HepG2 (cell line): ENCODE results near the gene ZMYND10. TPM values are rescaled to one million over a fixed set of nuclear protein-coding genes. Genes with fewer than 3 reads are reported as not detected.

ENCODE experiments used
- ARNTL ChIP-seq: sonication (generic); formaldehyde crosslinking; IDR thresholded peaks from 2 replicates; pipeline ENCODE4 v1.4.0; 2020; ENCODE audit warnings: mild to moderate bottlenecking, missing genetic modification reagents
- DNMT1 ChIP-seq: sonication (generic); formaldehyde crosslinking; IDR thresholded peaks from 2 replicates; pipeline ENCODE4 v1.5.1; 2020; ENCODE audit warnings: mild to moderate bottlenecking, missing genetic modification reagents
- FIP1L1 ChIP-seq: fragments of 200-400 bp; formaldehyde crosslinking; IDR thresholded peaks from 2 replicates; pipeline ENCODE4 v1.6.1; 2018; ENCODE audit warnings: low read depth, mild to moderate bottlenecking, low read length, moderate library complexity, borderline replicate concordance; ENCODE audit not compliant: insufficient read depth
- FLYWCH1 ChIP-seq: sonication (generic); formaldehyde crosslinking; IDR thresholded peaks from 2 replicates; pipeline ENCODE4 v1.8.1; 2023; ENCODE audit warnings: mild to moderate bottlenecking, missing genetic modification reagents
- FOXP1 ChIP-seq, 2 experiments: fragments of 450-650 bp in 1 of 2; IDR thresholded peaks; 2 replicates each; pipeline ENCODE4 v1.6.1; 2017 to 2018; ENCODE audit warnings: antibody characterized with exemption in 1 of 2
- HNRNPL ChIP-seq: fragments of 200-400 bp; formaldehyde crosslinking; IDR thresholded peaks from 2 replicates; pipeline ENCODE4 v1.6.1; 2017; ENCODE audit warnings: mild to moderate bottlenecking, low read depth, low read length
- KAT2B ChIP-seq: fragments of 150-350 bp; IDR thresholded peaks from 2 replicates; pipeline ENCODE4 v1.6.1; 2014; ENCODE audit warnings: low read depth, low read length, borderline replicate concordance
- KDM6A ChIP-seq: IDR thresholded peaks from 2 replicates; pipeline ENCODE4 v1.6.1; 2016; ENCODE audit warnings: low read depth
- KLF13 ChIP-seq: sonication (generic); formaldehyde crosslinking; IDR thresholded peaks from 2 replicates; pipeline ENCODE4 v1.4.0; 2020; ENCODE audit warnings: mild to moderate bottlenecking, missing genetic modification reagents
- KMT2A ChIP-seq: sonication (generic); formaldehyde crosslinking; IDR thresholded peaks from 2 replicates; pipeline ENCODE4 v1.4.0; 2020; ENCODE audit warnings: missing genetic modification reagents
- PHF20 ChIP-seq: sonication (generic); formaldehyde crosslinking; IDR thresholded peaks from 2 replicates; pipeline ENCODE4 v1.5.0; 2020; ENCODE audit warnings: mild to moderate bottlenecking, missing genetic modification reagents
- PRDM10 ChIP-seq: sonication (generic); formaldehyde crosslinking; IDR thresholded peaks from 2 replicates; pipeline ENCODE4 v1.4.0; 2020; ENCODE audit warnings: low read depth, missing genetic modification reagents
- SAP130 ChIP-seq: IDR thresholded peaks from 2 replicates; pipeline ENCODE4 v1.6.1; 2016; ENCODE audit warnings: low read depth
- SNAPC2 ChIP-seq: sonication (generic); formaldehyde crosslinking; IDR thresholded peaks from 2 replicates; pipeline ENCODE4 v1.8.1; 2022; ENCODE audit warnings: mild to moderate bottlenecking, missing genetic modification reagents
- SRF ChIP-seq: IDR thresholded peaks from 2 replicates; pipeline ENCODE4 v1.6.1; 2011; ENCODE audit warnings: mild to moderate bottlenecking, low read depth, low read length, moderate library complexity
- USF2 ChIP-seq, 2 experiments: sonication (generic) in 1 of 2; formaldehyde crosslinking in 1 of 2; IDR thresholded peaks; 2 replicates each; pipeline versions ENCODE4 v1.5.1 to v1.6.1; 2011 to 2020; ENCODE audit warnings: borderline replicate concordance in 1 of 2, low read depth in 1 of 2, low read length in 1 of 2, mild to moderate bottlenecking in 1 of 2, missing genetic modification reagents in 1 of 2, moderate library complexity in 1 of 2
- YEATS4 ChIP-seq: sonication (generic); formaldehyde crosslinking; IDR thresholded peaks from 2 replicates; pipeline ENCODE4 v1.4.0; 2020; ENCODE audit warnings: missing genetic modification reagents, borderline replicate concordance
- ZFYVE20 ChIP-seq: sonication (generic); formaldehyde crosslinking; IDR thresholded peaks from 2 replicates; pipeline ENCODE4 v1.8.0; 2023; ENCODE audit warnings: low read depth, mild to moderate bottlenecking, moderate library complexity, missing genetic modification reagents, borderline replicate concordance
- ZNF10 ChIP-seq: sonication (generic); formaldehyde crosslinking; IDR thresholded peaks from 2 replicates; pipeline ENCODE4 v1.4.0; 2020; ENCODE audit warnings: mild to moderate bottlenecking, low read depth, missing genetic modification reagents, borderline replicate concordance
- ZNF121 ChIP-seq: sonication (generic); formaldehyde crosslinking; IDR thresholded peaks from 2 replicates; pipeline ENCODE4 v1.5.0; 2020; ENCODE audit warnings: mild to moderate bottlenecking, missing genetic modification reagents
- ZNF207 ChIP-seq: fragments of 450-650 bp; IDR thresholded peaks from 2 replicates; pipeline ENCODE4 v1.6.1; 2016; ENCODE audit warnings: antibody characterized with exemption, borderline replicate concordance
- ZNF264 ChIP-seq: sonication (generic); formaldehyde crosslinking; IDR thresholded peaks from 2 replicates; pipeline ENCODE4 v1.4.0; 2020; ENCODE audit warnings: missing genetic modification reagents
- ZNF670 ChIP-seq: sonication (generic); formaldehyde crosslinking; IDR thresholded peaks from 2 replicates; pipeline ENCODE4 v1.8.0; 2022; ENCODE audit warnings: mild to moderate bottlenecking, missing genetic modification reagents, borderline replicate concordance
- ZNF777 ChIP-seq: sonication (generic); formaldehyde crosslinking; IDR thresholded peaks from 2 replicates; pipeline ENCODE4 v1.4.0; 2020; ENCODE audit warnings: missing genetic modification reagents
- ZSCAN30 ChIP-seq: sonication (generic); formaldehyde crosslinking; IDR thresholded peaks from 2 replicates; pipeline ENCODE4 v1.5.0; 2020; ENCODE audit warnings: mild to moderate bottlenecking, missing genetic modification reagents
- polyA plus RNA-seq, 8 experiments: library from polyadenylated mRNA; depleted of rRNA in 3 of 8; stranded (reverse) in 7 of 8; unstranded in 1 of 8; fragments of >200 nt; fragmentation: Illumina TruSeq in 4 of 8; extraction: Trizol in 4 of 8; gene quantifications; 2 replicates each; pipeline versions ENCODE4 v1.2.1 to v1.2.3, GENCODE V29; 2011 to 2016; ENCODE audit warnings: low read depth in 4 of 8, missing spikeins in 1 of 8, mixed read lengths in 1 of 8; ENCODE audit not compliant: insufficient read depth in 1 of 8
- total RNA-seq, 5 experiments: library from RNA; depleted of rRNA; stranded (reverse); fragments of >200 nt; fragmentation: Illumina TruSeq; extraction: Trizol; gene quantifications; 2 replicates each; pipeline ENCODE4 v1.2.3, GENCODE V29; 2016; ENCODE audit warnings: low read depth in 1 of 5

Gene ZMYND10
- total and polyA plus RNA-seq, 2 of the 13 experiments (the other 11 are each of a cell fraction or from before 2014, with no cell fraction given), result 0.60 to 0.74 TPM

GRCh38 chr3:50302095-50303012, 43.2 kb downstream of the ZMYND10 start (continued):
- TF ChIP-seq KAT2B (no peak), ARNTL (CRISPR knock-in tag) (no peak), ZSCAN30 (CRISPR knock-in tag) (no peak), DNMT1 (0 out of 2 replicates have a peak, but pooled peaks have one; percentile 55), SRF (no peak), FOXP1 (IDR thresholded peaks at IDR 0.05) (no peak), FOXP1 (CRISPR knock-in tag; IDR thresholded peaks at IDR 0.05) (no peak), YEATS4 (CRISPR knock-in tag) (peak; percentile 2; the same call in 1 of the 2 replicates), PRDM10 (no peak), KMT2A (CRISPR knock-in tag) (no peak), SAP130 (no peak), ZNF777 (no peak), ZNF207 (no peak), ZFYVE20 (CRISPR knock-in tag) (0 out of 2 replicates have a peak, but pooled peaks have one; percentile 66), FLYWCH1 (CRISPR knock-in tag) (no peak), ZNF10 (CRISPR knock-in tag) (no peak), KDM6A (CRISPR knock-in tag) (no peak), ZNF670 (CRISPR knock-in tag) (no peak), PHF20 (CRISPR knock-in tag) (no peak), ZNF264 (CRISPR knock-in tag) (peak; percentile 48; the same call in 1 of the 2 replicates), USF2 (IDR thresholded peaks at IDR 0.05; ENCODE audit: low read depth, low read length) (no peak), USF2 (CRISPR knock-in tag; IDR thresholded peaks at IDR 0.05; ENCODE audit: borderline replicate concordance) (no peak), ZNF121 (CRISPR knock-in tag) (no peak), SNAPC2 (CRISPR knock-in tag) (no peak), KLF13 (CRISPR knock-in tag) (no peak), HNRNPL (peak; percentile 85), FIP1L1 (no peak)
